ENCODE data around the gene OR6C2.
"Not testable (repeated sequence)": the region's sequence is repeated elsewhere in the genome, so short reads cannot be mapped to it uniquely, and the experiment has no call there.

The OR6C2 gene

GRCh38 chr12:55446326-55446725 is 2.5 kb downstream of the OR6C2 start:
- no peak for DNase-seq (ENCODE audit: low read depth)
- no peak for TF ChIP-seq CTCF (IDR thresholded peaks at IDR 0.05; ENCODE audit: insufficient read depth, low read depth, low read length, missing control alignments)
- no peak overlapping the region for H3K4me3 ChIP-seq (ENCODE audit: low read depth, low read length)

GRCh38 chr12:55448825-55449224 is 4.9 kb downstream of the OR6C2 start:
- DNase-seq (ENCODE audit: low read depth) = no peak
- no peak overlapping the region for H3K4me3 ChIP-seq (ENCODE audit: low read depth, low read length)
- TF ChIP-seq CTCF (IDR thresholded peaks at IDR 0.05; ENCODE audit: insufficient read depth, low read depth, low read length, missing control alignments) = no peak

- not testable (repeated sequence) for DNase-seq (ENCODE audit: low read depth); H3K4me3 ChIP-seq (ENCODE audit: low read depth, low read length)
Observed at GRCh38 chr12:55464926-55465325, 21.1 kb downstream of the OR6C2 start.

- no peak overlapping the region for H3K4me3 ChIP-seq (ENCODE audit: low read depth, low read length)
- no peak for TF ChIP-seq CTCF (IDR thresholded peaks at IDR 0.05; ENCODE audit: insufficient read depth, low read depth, low read length, missing control alignments)
- peak; percentile 2 for DNase-seq (ENCODE audit: low read depth)
Observed at GRCh38 chr12:55467836-55468235, 24.0 kb downstream of the OR6C2 start.

GRCh38 chr12:55469291-55469690 is 25.4 kb downstream of the OR6C2 start:
- no peak overlapping the region for H3K4me3 ChIP-seq (ENCODE audit: low read depth, low read length)
- no peak for DNase-seq (ENCODE audit: low read depth)
- TF ChIP-seq CTCF (IDR thresholded peaks at IDR 0.05; ENCODE audit: insufficient read depth, low read depth, low read length, missing control alignments) = no peak

GRCh38 chr12:55470088-55470829 is 26.4 kb downstream of the OR6C2 start, which contains the start of gene OR6C70:
TSS of gene OR6C70 (minus strand) at chr12:55470138. CDS start at chr12:55470138, 0 bp downstream.
- no peak within 1 kb of the TSS for H3K4me3 ChIP-seq (ENCODE audit: low read depth, low read length)
- no peak for TF ChIP-seq CTCF (IDR thresholded peaks at IDR 0.05; ENCODE audit: insufficient read depth, low read depth, low read length, missing control alignments)
- DNase-seq (ENCODE audit: low read depth) = no peak

GRCh38 chr12:55472264-55472663 is 28.4 kb downstream of the OR6C2 start:
- no peak overlapping the region for H3K4me3 ChIP-seq (ENCODE audit: low read depth, low read length)
- no peak for DNase-seq (ENCODE audit: low read depth)
- TF ChIP-seq CTCF (IDR thresholded peaks at IDR 0.05; ENCODE audit: insufficient read depth, low read depth, low read length, missing control alignments) = no peak

GRCh38 chr12:55479136-55479535 is 35.3 kb downstream of the OR6C2 start:
- H3K4me3 ChIP-seq (ENCODE audit: low read depth, low read length); DNase-seq (ENCODE audit: low read depth): not testable (repeated sequence)

GRCh38 chr12:55484284-55484683 is 40.4 kb downstream of the OR6C2 start:
- not testable (repeated sequence) for H3K4me3 ChIP-seq (ENCODE audit: low read depth, low read length); DNase-seq (ENCODE audit: low read depth)
